ENCODE data around the gene TBX3.

DNA sequence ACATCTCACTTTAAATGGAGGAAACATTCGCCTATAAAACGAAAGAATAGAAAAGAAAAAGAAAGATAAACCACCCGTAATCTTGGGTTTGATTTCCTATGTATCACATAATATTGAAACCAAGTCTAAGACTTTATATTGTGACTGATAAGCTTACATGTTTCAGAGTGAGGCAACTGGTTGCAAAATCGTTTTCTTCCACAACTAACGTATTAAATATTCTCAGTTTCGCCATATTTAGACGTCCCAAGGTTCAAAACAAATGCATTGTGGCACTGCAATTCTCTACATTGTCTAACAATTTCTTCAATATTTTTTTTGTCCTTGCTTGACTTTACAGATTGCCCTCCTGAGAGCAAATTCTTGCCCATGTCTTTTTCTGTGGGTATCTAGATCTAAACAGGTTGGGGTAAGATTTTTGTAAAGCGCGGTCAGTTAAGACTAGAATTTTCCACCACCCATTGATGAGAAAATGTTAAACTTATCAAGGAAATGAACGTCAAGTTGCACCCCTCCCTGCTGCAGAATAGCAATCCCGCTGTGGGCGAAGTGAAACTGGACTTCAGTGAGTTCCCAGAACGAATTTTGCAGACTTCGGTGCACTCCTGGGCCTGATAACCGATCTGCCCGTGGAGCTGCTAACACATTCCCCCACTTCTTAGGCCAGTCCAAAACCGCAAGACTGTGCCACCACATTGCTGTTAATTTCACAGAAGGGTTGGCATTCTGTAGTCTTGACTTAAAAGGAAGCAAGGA is 2.7 kb downstream of the TBX3 start:
- no peak for TF ChIP-seq HNF4A (conservative IDR thresholded peaks at IDR 0.05)
- TF ChIP-seq, protein P1, sequence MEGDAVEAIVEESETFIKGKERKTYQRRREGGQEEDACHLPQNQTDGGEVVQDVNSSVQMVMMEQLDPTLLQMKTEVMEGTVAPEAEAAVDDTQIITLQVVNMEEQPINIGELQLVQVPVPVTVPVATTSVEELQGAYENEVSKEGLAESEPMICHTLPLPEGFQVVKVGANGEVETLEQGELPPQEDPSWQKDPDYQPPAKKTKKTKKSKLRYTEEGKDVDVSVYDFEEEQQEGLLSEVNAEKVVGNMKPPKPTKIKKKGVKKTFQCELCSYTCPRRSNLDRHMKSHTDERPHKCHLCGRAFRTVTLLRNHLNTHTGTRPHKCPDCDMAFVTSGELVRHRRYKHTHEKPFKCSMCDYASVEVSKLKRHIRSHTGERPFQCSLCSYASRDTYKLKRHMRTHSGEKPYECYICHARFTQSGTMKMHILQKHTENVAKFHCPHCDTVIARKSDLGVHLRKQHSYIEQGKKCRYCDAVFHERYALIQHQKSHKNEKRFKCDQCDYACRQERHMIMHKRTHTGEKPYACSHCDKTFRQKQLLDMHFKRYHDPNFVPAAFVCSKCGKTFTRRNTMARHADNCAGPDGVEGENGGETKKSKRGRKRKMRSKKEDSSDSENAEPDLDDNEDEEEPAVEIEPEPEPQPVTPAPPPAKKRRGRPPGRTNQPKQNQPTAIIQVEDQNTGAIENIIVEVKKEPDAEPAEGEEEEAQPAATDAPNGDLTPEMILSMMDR (IDR thresholded peaks at IDR 0.05; ENCODE audit: low read depth, low read length, missing input control) = no peak
- TF ChIP-seq TAF1 (conservative IDR thresholded peaks at IDR 0.05) = no peak

Data from liver (tissue), 3 donors.